ENCODE results near the gene TPM4.

GRCh38 chr19:16094360-16095070, 18.2 kb downstream of the TPM4 start:
- no peak for TF ChIP-seq EZH2 (IDR thresholded peaks at IDR 0.05; ENCODE audit: low read depth, unreplicated experiment)
- TF ChIP-seq CTCF (conservative IDR thresholded peaks at IDR 0.05; ENCODE audit: low read depth in 2 of 2) = no peak
- no peak for TF ChIP-seq POLR2AphosphoS5 (IDR thresholded peaks at IDR 0.05; ENCODE audit: low read depth)
- TF ChIP-seq ZNF331 (CRISPR knock-in tag; IDR thresholded peaks at IDR 0.05; ENCODE audit: low read depth) = no peak
- no peak for TF ChIP-seq NANOG (IDR thresholded peaks at IDR 0.05; ENCODE audit: borderline replicate concordance)
- TF ChIP-seq REST (IDR thresholded peaks at IDR 0.05; ENCODE audit: unreplicated experiment) = no peak
- no peak for TF ChIP-seq EZH2phosphoT487 (IDR thresholded peaks at IDR 0.05; ENCODE audit: unreplicated experiment)
- TF ChIP-seq CREB1 (CRISPR knock-in tag; IDR thresholded peaks at IDR 0.05; ENCODE audit: low read depth) = no peak
- no peak for TF ChIP-seq JUNB (IDR thresholded peaks at IDR 0.05; ENCODE audit: unreplicated experiment)
- no peak for TF ChIP-seq ZNF114 (CRISPR knock-in tag; IDR thresholded peaks at IDR 0.05)
- no peak for TF ChIP-seq ZNF462 (CRISPR knock-in tag; IDR thresholded peaks at IDR 0.05)
- TF ChIP-seq ETS1 (IDR thresholded peaks at IDR 0.05) = no peak
